ENCODE data around the gene ABHD12B. TPM values are rescaled to one million over a fixed set of nuclear protein-coding genes. Genes with fewer than 3 reads are reported as not detected.

Gene ABHD12B
- total and polyA plus RNA-seq, 2 of the 13 experiments (the other 11 are each of a cell fraction or from before 2014, with no cell fraction given), result not detected

GRCh38 chr14:50935126-50936015 lies 63.5 kb downstream of the ABHD12B start (continued):
- TF ChIP-seq TBX2 (CRISPR knock-in tag; IDR thresholded peaks at IDR 0.05; ENCODE audit: borderline replicate concordance) (peak; percentile 89), ZUFSP (CRISPR knock-in tag; IDR thresholded peaks at IDR 0.05; ENCODE audit: borderline replicate concordance) (no peak), NCOR1 (IDR thresholded peaks at IDR 0.05; ENCODE audit: borderline replicate concordance, low read length) (peak; percentile 84), ZNF512 (CRISPR knock-in tag; IDR thresholded peaks at IDR 0.05) (no peak), NR2F6 (IDR thresholded peaks at IDR 0.05) (peak; percentile 96), NR2F6 (CRISPR knock-in tag; IDR thresholded peaks at IDR 0.05) (peak; percentile 97), ATAD3A (CRISPR knock-in tag; IDR thresholded peaks at IDR 0.05) (no peak), PITX1 (CRISPR knock-in tag; IDR thresholded peaks at IDR 0.05) (peak; percentile 89), ZNF879 (CRISPR knock-in tag; IDR thresholded peaks at IDR 0.05) (no peak), PBX2 (CRISPR knock-in tag; IDR thresholded peaks at IDR 0.05) (no peak), ZNF543 (CRISPR knock-in tag; IDR thresholded peaks at IDR 0.05) (peak; percentile 49; the same call in 1 of the 2 replicates), HIC2 (CRISPR knock-in tag; IDR thresholded peaks at IDR 0.05; ENCODE audit: low read depth) (peak; percentile 29; the same call in 1 of the 2 replicates), PRPF4 (IDR thresholded peaks at IDR 0.05; ENCODE audit: low read depth, low read length, poor library complexity, severe bottlenecking) (no peak), MLXIP (CRISPR knock-in tag; IDR thresholded peaks at IDR 0.05; ENCODE audit: borderline replicate concordance) (no peak), ZNF337 (CRISPR knock-in tag; IDR thresholded peaks at IDR 0.05; ENCODE audit: borderline replicate concordance, low read depth) (0 out of 2 replicates have a peak, but pooled peaks have one; percentile 78), ZNF780A (CRISPR knock-in tag; IDR thresholded peaks at IDR 0.05) (no peak), CAMTA2 (CRISPR knock-in tag; IDR thresholded peaks at IDR 0.05; ENCODE audit: borderline replicate concordance) (no peak), ZFP90 (CRISPR knock-in tag; IDR thresholded peaks at IDR 0.05; ENCODE audit: borderline replicate concordance) (no peak), SALL1 (CRISPR knock-in tag; IDR thresholded peaks at IDR 0.05) (peak; percentile 96)
